Keratinocyte (primary cell): ENCODE data around the gene NRP2. TPM values are rescaled to one million over a fixed set of nuclear protein-coding genes. Genes with fewer than 3 reads are reported as not detected.

Source experiments
- DNase-seq: peaks from one replicate; pipeline ENCODE4 v3.0.0-alpha.2; 2011; ENCODE audit warnings: low read depth, missing footprints, low spot score
- FAIRE-seq: peaks from 2 replicates; lab custom pipeline; 2011; peaks lifted over from hg19 to GRCh38; lab: Jason Lieb, UNC
- H2AFZ ChIP-seq: 2 replicates; pipeline ENCODE4 v1.6.0; 2012; ENCODE audit warnings: low read length, control low read depth, inconsistent platforms; ENCODE audit not compliant: control insufficient read depth
- H3K27ac ChIP-seq: 2 replicates; pipeline ENCODE4 v1.5.1; 2011; ENCODE audit warnings: low read length; ENCODE audit not compliant: control insufficient read depth, insufficient read depth
- H3K27me3 ChIP-seq: 3 replicates; pipeline ENCODE4 v1.6.0; 2011; ENCODE audit warnings: low read length; ENCODE audit not compliant: control insufficient read depth, insufficient read depth; ENCODE audit errors: extremely low read depth
- H3K36me3 ChIP-seq, 2 experiments: 2 replicates in 1 of 2; 3 replicates in 1 of 2; pipeline ENCODE4 v1.5.1; 2011; ENCODE audit warnings: low read length in 2 of 2, mild to moderate bottlenecking in 1 of 2; ENCODE audit not compliant: control insufficient read depth in 2 of 2, insufficient read depth in 2 of 2; ENCODE audit errors: extremely low read depth in 1 of 2
- H3K4me1 ChIP-seq: 3 replicates; pipeline ENCODE4 v1.5.1; 2011; ENCODE audit warnings: low read length; ENCODE audit not compliant: control insufficient read depth, insufficient read depth; ENCODE audit errors: extremely low read depth
- H3K4me2 ChIP-seq: 3 replicates; pipeline ENCODE4 v1.6.0; 2011; ENCODE audit warnings: low read depth, low read length; ENCODE audit not compliant: control insufficient read depth, insufficient read depth; ENCODE audit errors: extremely low read depth
- H3K4me3 ChIP-seq, 3 experiments: fragments of 200-600 bp in 1 of 3; sonication (generic) in 1 of 3; 2 replicates in 2 of 3; 3 replicates in 1 of 3; pipeline ENCODE4 v1.5.1; 2011 to 2016; ENCODE audit warnings: low read length in 3 of 3, mild to moderate bottlenecking in 3 of 3, control low read depth in 2 of 3, inconsistent platforms in 1 of 3, low read depth in 1 of 3, mixed read lengths in 1 of 3, mixed run types in 1 of 3, moderate library complexity in 1 of 3; ENCODE audit not compliant: control insufficient read depth in 2 of 3, insufficient read depth in 2 of 3; ENCODE audit errors: extremely low read depth in 1 of 3
- H3K79me2 ChIP-seq: 2 replicates; pipeline ENCODE4 v1.6.0; 2012; ENCODE audit warnings: low read length; ENCODE audit not compliant: control insufficient read depth, insufficient read depth
- H3K9ac ChIP-seq: 3 replicates; pipeline ENCODE4 v1.6.0; 2011; ENCODE audit warnings: low read length; ENCODE audit not compliant: control insufficient read depth, insufficient read depth; ENCODE audit errors: extremely low read depth
- H3K9me1 ChIP-seq: 3 replicates; pipeline ENCODE4 v1.6.0; 2011; ENCODE audit warnings: low read length; ENCODE audit not compliant: control insufficient read depth, insufficient read depth; ENCODE audit errors: extremely low read depth
- H3K9me3 ChIP-seq: 2 replicates; pipeline ENCODE4 v1.5.1; 2012; ENCODE audit warnings: low read depth, low read length; ENCODE audit not compliant: control insufficient read depth
- H4K20me1 ChIP-seq: 3 replicates; pipeline ENCODE4 v1.6.0; 2011; ENCODE audit warnings: low read length; ENCODE audit not compliant: control insufficient read depth, insufficient read depth; ENCODE audit errors: extremely low read depth
- EZH2 ChIP-seq: IDR thresholded peaks from one replicate; pipeline ENCODE4 v1.6.1; 2012; ENCODE audit warnings: inconsistent platforms, mild to moderate bottlenecking, low read length, moderate library complexity
- dilution Hi-C: fragments of 300-500 bp; cut with MboI; formaldehyde crosslinking; loops from one replicate; pipeline ENCODE4 v1.7.0; 2020; ENCODE audit warnings: low sequenced_read_pairs; ENCODE audit not compliant: extremely low pct_ligation_motif_present
- polyA plus RNA-seq, 5 experiments: library from polyadenylated mRNA; depleted of rRNA in 3 of 5; stranded (reverse) in 3 of 5; stranded (forward) in 1 of 5; unstranded in 1 of 5; fragments of >200 nt; gene quantifications; 1 replicate in 1 of 5; 2 replicates in 3 of 5; 3 replicates in 1 of 5; pipeline versions ENCODE4 v1.2.1 to v1.2.3, GENCODE V29; 2011 to 2012; ENCODE audit warnings: missing spikeins in 2 of 5, low read depth in 1 of 5, low replicate concordance in 1 of 5
- TF ChIP-seq, protein P1 (sequence below), 3 experiments: IDR thresholded peaks in 1 of 3; conservative IDR thresholded peaks in 1 of 3; optimal IDR thresholded peaks in 1 of 3; 2 replicates in 2 of 3; 3 replicates in 1 of 3; pipeline versions ENCODE3 to v1.5.1; 2011; ENCODE audit warnings: low read length in 3 of 3, mild to moderate bottlenecking in 3 of 3, moderate library complexity in 2 of 3, control low read depth in 1 of 3, inconsistent platforms in 1 of 3; ENCODE audit not compliant: insufficient read depth in 2 of 3; ENCODE audit errors: extremely low read depth in 1 of 3

NRP2 gene
- polyA plus RNA-seq, 1 donor (not counting 4 experiments of a cell fraction or from before 2014, with no cell fraction given) = 20.6 TPM

DNA sequence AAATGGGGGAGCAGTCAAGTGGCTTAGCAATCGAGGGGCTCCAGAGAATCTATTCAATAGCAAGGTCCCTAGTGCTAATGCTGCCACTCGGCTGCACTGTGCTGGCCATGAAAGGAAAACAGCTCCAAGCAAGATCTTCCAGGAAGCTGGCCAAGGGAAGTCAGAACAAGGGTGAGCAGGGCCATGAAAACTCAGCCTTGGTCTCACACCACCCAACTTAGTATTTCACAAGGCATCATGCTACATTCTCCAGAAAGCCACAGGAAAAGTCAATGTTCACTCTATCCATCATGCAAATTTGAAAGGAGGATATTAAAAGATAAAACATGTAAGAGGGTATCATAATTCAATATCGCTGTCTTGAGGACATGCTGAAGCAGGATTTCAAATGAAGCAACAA is 35.7 kb downstream of the NRP2 start:
- H3K9me3 ChIP-seq = no peaks in the 10 kb centered on the region
- no peak for DNase-seq
- H3K27me3 ChIP-seq = no peaks in the 10 kb centered on the region
- dilution Hi-C loops = no loop called here
- H3K4me3 ChIP-seq = no peak overlapping the region
- TF ChIP-seq EZH2 = no peak
- TF ChIP-seq, protein P1, sequence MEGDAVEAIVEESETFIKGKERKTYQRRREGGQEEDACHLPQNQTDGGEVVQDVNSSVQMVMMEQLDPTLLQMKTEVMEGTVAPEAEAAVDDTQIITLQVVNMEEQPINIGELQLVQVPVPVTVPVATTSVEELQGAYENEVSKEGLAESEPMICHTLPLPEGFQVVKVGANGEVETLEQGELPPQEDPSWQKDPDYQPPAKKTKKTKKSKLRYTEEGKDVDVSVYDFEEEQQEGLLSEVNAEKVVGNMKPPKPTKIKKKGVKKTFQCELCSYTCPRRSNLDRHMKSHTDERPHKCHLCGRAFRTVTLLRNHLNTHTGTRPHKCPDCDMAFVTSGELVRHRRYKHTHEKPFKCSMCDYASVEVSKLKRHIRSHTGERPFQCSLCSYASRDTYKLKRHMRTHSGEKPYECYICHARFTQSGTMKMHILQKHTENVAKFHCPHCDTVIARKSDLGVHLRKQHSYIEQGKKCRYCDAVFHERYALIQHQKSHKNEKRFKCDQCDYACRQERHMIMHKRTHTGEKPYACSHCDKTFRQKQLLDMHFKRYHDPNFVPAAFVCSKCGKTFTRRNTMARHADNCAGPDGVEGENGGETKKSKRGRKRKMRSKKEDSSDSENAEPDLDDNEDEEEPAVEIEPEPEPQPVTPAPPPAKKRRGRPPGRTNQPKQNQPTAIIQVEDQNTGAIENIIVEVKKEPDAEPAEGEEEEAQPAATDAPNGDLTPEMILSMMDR (optimal IDR thresholded peaks at IDR 0.05 in 1 of 3, IDR thresholded peaks at IDR 0.05 in 1 of 3, conservative IDR thresholded peaks at IDR 0.05 in 1 of 3; ENCODE audit: extremely low read depth in 1 of 3, insufficient read depth in 2 of 3, low read length in 3 of 3) = no peak
- no peak overlapping the region for H2AFZ ChIP-seq
- peaks cover under 1% of the 10 kb centered on the region for H3K4me1 ChIP-seq
- no peaks in the 10 kb centered on the region for H3K79me2 ChIP-seq
- H3K9me1 ChIP-seq = no peaks in the 10 kb centered on the region
- no peak overlapping the region for H3K27ac ChIP-seq
- no peak overlapping the region for H3K9ac ChIP-seq
- peaks cover 0 to 15% of the 10 kb centered on the region in 2 experiments for H3K36me3 ChIP-seq
- H3K4me2 ChIP-seq = no peak overlapping the region
- H4K20me1 ChIP-seq = no peaks in the 10 kb centered on the region
- no peak for FAIRE-seq

DNA sequence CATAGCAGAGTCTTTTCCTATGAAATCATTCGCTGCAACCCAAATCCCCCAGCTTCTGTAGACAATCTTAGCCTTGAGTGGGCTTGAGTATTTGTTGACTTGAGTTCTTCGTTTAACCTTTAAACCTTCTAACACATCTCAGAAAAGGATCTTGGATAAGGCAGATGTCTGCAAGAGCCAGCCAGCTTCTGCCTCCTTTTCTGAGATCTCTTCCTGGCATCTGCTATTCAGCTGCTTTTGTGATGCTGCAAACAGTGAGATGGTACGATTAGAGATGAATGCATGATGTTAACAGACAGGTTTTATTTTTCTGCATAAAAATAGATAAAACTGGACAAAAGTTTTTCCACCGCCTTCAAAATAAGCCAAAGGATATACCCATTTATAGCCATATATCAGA is 37.5 kb downstream of the NRP2 start:
- Histone ChIP-seq H2AFZ (no peak overlapping the region), H3K79me2 (no peaks in the 10 kb centered on the region)

More for the DNA sequence above, 37.5 kb downstream of the NRP2 start:
- Histone ChIP-seq H3K9me1 (no peaks in the 10 kb centered on the region), H3K4me2 (no peak overlapping the region), H3K27ac (no peak overlapping the region), H3K9me3 (no peaks in the 10 kb centered on the region), H3K4me1 (no peaks in the 10 kb centered on the region), H3K36me3 (peaks cover 2 to 21% of the 10 kb centered on the region in 2 experiments), H4K20me1 (no peaks in the 10 kb centered on the region), H3K4me3 (no peak overlapping the region), H3K27me3 (no peaks in the 10 kb centered on the region), H3K9ac (no peak overlapping the region)
- TF ChIP-seq, protein P1 (optimal IDR thresholded peaks at IDR 0.05 in 1 of 3, IDR thresholded peaks at IDR 0.05 in 1 of 3, conservative IDR thresholded peaks at IDR 0.05 in 1 of 3; ENCODE audit: extremely low read depth in 1 of 3, insufficient read depth in 2 of 3, low read length in 3 of 3) = no peak
- TF ChIP-seq EZH2 = no peak
- dilution Hi-C loops = no loop called here
- no peak for FAIRE-seq
- no peak for DNase-seq
